ENCODE measurements around the gene DSCAM. TPM values are rescaled to one million over a fixed set of nuclear protein-coding genes. Genes with fewer than 3 reads are reported as not detected.

Gene DSCAM
- total RNA-seq, 2 donors from 2014 or later = 18.5 to 25.5 TPM

DNA sequence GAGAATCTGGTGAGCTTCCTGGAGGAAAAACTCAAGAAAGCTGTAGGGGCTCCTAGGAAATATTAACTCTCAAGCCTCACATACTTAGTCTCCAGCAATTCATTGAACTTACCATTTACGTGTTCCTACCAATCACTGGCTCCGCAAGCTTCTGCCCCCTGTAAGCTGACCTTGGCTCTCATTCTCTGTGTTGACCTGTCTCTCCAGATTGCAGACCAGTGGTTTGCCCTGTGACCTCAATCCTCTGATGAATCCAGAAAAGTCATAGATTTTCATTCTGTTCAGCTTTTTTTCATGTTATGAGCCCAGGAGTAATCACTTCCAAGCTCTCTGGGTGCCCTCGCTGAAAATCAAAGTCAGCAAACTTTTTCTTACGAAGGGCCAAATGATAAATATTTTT is 241.9 kb downstream of the DSCAM start:
- Histone ChIP-seq H3K4me1 (ENCODE audit: control insufficient read depth, insufficient read depth, low read length) (no peaks in the 10 kb centered on the region), H3K4me3 (ENCODE audit: low read length) (no peak overlapping the region), H3K9ac (ENCODE audit: extremely low read depth, low read length, poor library complexity, severe bottlenecking) (no peak overlapping the region), H3K9me3 (ENCODE audit: control insufficient read depth, low read length) (peaks cover 27% of the 10 kb centered on the region), H3K27ac (ENCODE audit: low read depth, low read length) (no peak overlapping the region), H3K36me3 (ENCODE audit: control insufficient read depth, insufficient read depth, low read length) (no peaks in the 10 kb centered on the region), H3K27me3 (ENCODE audit: control insufficient read depth, insufficient read depth, low read length, poor library complexity, severe bottlenecking) (no peaks in the 10 kb centered on the region)
- WGBS, 2 experiments (ENCODE audit: insufficient coverage in 1 of 2, insufficient read length in 1 of 2) = 92 to 97% methylated on average over 3 to 4 of the region's 4 CpGs
- peaks cover 3% of the 10 kb centered on the region for H3K36me3 Mint-ChIP-seq (ENCODE audit: low read depth)
- TF ChIP-seq, protein P1, sequence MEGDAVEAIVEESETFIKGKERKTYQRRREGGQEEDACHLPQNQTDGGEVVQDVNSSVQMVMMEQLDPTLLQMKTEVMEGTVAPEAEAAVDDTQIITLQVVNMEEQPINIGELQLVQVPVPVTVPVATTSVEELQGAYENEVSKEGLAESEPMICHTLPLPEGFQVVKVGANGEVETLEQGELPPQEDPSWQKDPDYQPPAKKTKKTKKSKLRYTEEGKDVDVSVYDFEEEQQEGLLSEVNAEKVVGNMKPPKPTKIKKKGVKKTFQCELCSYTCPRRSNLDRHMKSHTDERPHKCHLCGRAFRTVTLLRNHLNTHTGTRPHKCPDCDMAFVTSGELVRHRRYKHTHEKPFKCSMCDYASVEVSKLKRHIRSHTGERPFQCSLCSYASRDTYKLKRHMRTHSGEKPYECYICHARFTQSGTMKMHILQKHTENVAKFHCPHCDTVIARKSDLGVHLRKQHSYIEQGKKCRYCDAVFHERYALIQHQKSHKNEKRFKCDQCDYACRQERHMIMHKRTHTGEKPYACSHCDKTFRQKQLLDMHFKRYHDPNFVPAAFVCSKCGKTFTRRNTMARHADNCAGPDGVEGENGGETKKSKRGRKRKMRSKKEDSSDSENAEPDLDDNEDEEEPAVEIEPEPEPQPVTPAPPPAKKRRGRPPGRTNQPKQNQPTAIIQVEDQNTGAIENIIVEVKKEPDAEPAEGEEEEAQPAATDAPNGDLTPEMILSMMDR (conservative IDR thresholded peaks at IDR 0.05) = no peak
- H3K4me3 Mint-ChIP-seq = no peak overlapping the region
- H3K27ac Mint-ChIP-seq = no peak overlapping the region
- peaks cover 6% of the 10 kb centered on the region for H3K4me1 Mint-ChIP-seq
- DNase-seq = no peak
- H3K9me3 Mint-ChIP-seq = peaks cover 21% of the 10 kb centered on the region
- no peaks in the 10 kb centered on the region for H3K27me3 Mint-ChIP-seq (ENCODE audit: insufficient read depth)

DNA sequence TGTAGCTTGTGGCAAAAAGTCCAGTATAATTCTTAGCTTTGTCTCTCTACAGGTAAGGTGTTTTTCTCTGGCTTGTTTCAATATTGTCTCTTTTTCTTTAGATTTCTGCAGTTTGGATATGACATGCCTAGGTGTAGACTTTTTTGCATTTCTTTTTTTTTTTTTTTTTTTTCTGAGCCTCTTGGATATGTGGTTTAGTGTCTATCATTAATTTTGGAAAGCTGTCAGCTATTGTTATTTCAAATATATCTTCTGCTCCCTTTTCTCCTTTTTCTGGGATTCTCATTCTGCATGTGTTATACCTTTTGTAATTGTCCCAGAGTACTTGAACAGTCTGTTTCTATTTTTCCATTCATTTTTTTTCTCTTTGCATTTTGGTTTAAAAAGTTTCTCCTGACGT is 243.2 kb downstream of the DSCAM start:
- H3K27ac Mint-ChIP-seq = no peak overlapping the region
- H3K4me1 Mint-ChIP-seq = peaks cover 6% of the 10 kb centered on the region
- H3K4me1 ChIP-seq (ENCODE audit: control insufficient read depth, insufficient read depth, low read length) = no peaks in the 10 kb centered on the region
- H3K4me3 ChIP-seq (ENCODE audit: low read length) = no peak overlapping the region
- no peak overlapping the region for H3K4me3 Mint-ChIP-seq
- peaks cover 27% of the 10 kb centered on the region for H3K9me3 ChIP-seq (ENCODE audit: control insufficient read depth, low read length)
- no peak overlapping the region for H3K27ac ChIP-seq (ENCODE audit: low read depth, low read length)
- H3K27me3 Mint-ChIP-seq (ENCODE audit: insufficient read depth) = no peaks in the 10 kb centered on the region
- no peaks in the 10 kb centered on the region for H3K27me3 ChIP-seq (ENCODE audit: control insufficient read depth, insufficient read depth, low read length, poor library complexity, severe bottlenecking)
- H3K36me3 Mint-ChIP-seq (ENCODE audit: low read depth) = peaks cover 3% of the 10 kb centered on the region
- H3K9ac ChIP-seq (ENCODE audit: extremely low read depth, low read length, poor library complexity, severe bottlenecking) = no peak overlapping the region
- H3K36me3 ChIP-seq (ENCODE audit: control insufficient read depth, insufficient read depth, low read length) = no peaks in the 10 kb centered on the region
- peaks cover 29% of the 10 kb centered on the region for H3K9me3 Mint-ChIP-seq
- TF ChIP-seq, protein P1 (conservative IDR thresholded peaks at IDR 0.05) = no peak
- WGBS, 2 experiments (ENCODE audit: insufficient coverage in 1 of 2, insufficient read length in 1 of 2) = 100% methylated on average over 1 of the region's 1 CpG
- DNase-seq = no peak

DNA sequence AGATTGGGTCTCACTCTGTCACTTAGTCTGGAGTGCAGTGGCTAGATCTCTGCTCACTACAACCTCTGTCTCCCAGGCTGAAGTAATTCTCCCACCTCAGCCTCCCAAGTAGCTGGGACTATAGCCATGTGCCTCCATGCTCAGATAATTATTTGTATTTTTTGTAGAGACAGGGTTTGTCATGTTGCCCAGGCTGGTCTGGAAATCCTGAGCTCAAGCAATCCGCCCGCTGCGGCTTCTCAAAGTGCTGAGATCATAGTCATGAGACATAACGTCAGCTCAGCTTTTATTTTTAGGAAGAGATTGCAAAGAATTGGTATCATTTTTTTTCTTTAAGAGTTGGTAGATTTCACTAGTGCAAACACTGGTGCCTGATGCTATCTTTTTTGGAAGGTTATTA is 244.9 kb downstream of the DSCAM start:
- Mint-ChIP-seq H3K36me3 (ENCODE audit: low read depth) (peaks cover 3% of the 10 kb centered on the region), H3K9me3 (peaks cover 25% of the 10 kb centered on the region), H3K27me3 (ENCODE audit: insufficient read depth) (no peaks in the 10 kb centered on the region), H3K4me3 (no peak overlapping the region), H3K27ac (no peak overlapping the region), H3K4me1 (peaks cover 6% of the 10 kb centered on the region)
- Histone ChIP-seq H3K4me1 (ENCODE audit: control insufficient read depth, insufficient read depth, low read length) (no peaks in the 10 kb centered on the region), H3K9me3 (ENCODE audit: control insufficient read depth, low read length) (peaks cover 26% of the 10 kb centered on the region), H3K36me3 (ENCODE audit: control insufficient read depth, insufficient read depth, low read length) (no peaks in the 10 kb centered on the region), H3K27ac (ENCODE audit: low read depth, low read length) (no peak overlapping the region), H3K9ac (ENCODE audit: extremely low read depth, low read length, poor library complexity, severe bottlenecking) (no peak overlapping the region), H3K4me3 (ENCODE audit: low read length) (no peak overlapping the region), H3K27me3 (ENCODE audit: control insufficient read depth, insufficient read depth, low read length, poor library complexity, severe bottlenecking) (no peaks in the 10 kb centered on the region)
- TF ChIP-seq, protein P1 (conservative IDR thresholded peaks at IDR 0.05) = no peak
- WGBS, 2 experiments (ENCODE audit: insufficient coverage in 1 of 2, insufficient read length in 1 of 2) = 91 to 95% methylated on average over 4 of the region's 4 CpGs
- no peak for DNase-seq

All from endodermal cell (in vitro differentiated cells).